Effector memory CD4-positive, alpha-beta T cell (primary cell): ENCODE results near the gene JMY.

Experiments
- DNase-seq, 3 donors: peaks; one replicate each; pipeline ENCODE4 v3.0.0-alpha.2; 2020
- H3K27ac ChIP-seq: 2 replicates; pipeline ENCODE4 v1.7.0; 2013; ENCODE audit warnings: mild to moderate bottlenecking, low read length, moderate library complexity; ENCODE audit not compliant: insufficient read depth, poor library complexity, severe bottlenecking
- H3K27me3 ChIP-seq: replicated peaks from 2 replicates; pipeline ENCODE4 v1.7.0; 2013; ENCODE audit warnings: mild to moderate bottlenecking, low read length; ENCODE audit not compliant: insufficient read depth, control insufficient read depth, poor library complexity, severe bottlenecking
- H3K36me3 ChIP-seq: 2 replicates; pipeline ENCODE4 v1.7.0; 2013; ENCODE audit warnings: mild to moderate bottlenecking, low read length, moderate library complexity; ENCODE audit not compliant: control insufficient read depth, insufficient read depth
- H3K4me1 ChIP-seq: 2 replicates; pipeline ENCODE4 v1.7.0; 2013; ENCODE audit warnings: low read length, mild to moderate bottlenecking; ENCODE audit not compliant: control insufficient read depth, insufficient read depth, poor library complexity, severe bottlenecking
- H3K4me3 ChIP-seq: 2 replicates; pipeline ENCODE4 v1.7.0; 2013; ENCODE audit warnings: low read length, low read depth, mild to moderate bottlenecking; ENCODE audit not compliant: insufficient read depth, poor library complexity, severe bottlenecking
- H3K9me3 ChIP-seq: 2 replicates; pipeline ENCODE4 v1.7.0; 2013; ENCODE audit warnings: mild to moderate bottlenecking, low read length, moderate library complexity; ENCODE audit not compliant: control insufficient read depth

The JMY gene

DNA sequence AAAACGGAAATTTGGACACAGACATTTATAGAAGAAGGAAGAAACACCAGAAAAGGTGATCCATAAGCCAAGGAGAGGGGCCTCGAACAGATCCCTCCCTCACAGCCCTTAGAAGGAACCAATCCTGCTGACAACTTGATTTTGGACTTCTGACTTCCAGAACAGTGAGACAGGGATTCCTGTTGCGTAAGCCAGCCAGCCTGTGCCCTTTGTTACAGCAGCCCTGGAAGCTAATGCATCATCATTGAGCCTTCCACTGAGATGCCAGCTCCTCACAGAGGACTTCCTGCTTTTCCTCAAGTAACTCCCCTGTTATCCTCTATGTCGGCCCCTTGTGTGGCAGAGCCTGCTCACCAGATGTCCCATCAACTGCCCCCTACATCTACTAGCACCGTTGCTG is 94.1 kb downstream of the JMY start:
- Histone ChIP-seq H3K9me3 (no peaks in the 10 kb centered on the region), H3K4me3 (no peak overlapping the region), H3K36me3 (no peaks in the 10 kb centered on the region), H3K4me1 (no peaks in the 10 kb centered on the region), H3K27me3 (no peaks in the 10 kb centered on the region), H3K27ac (no peak overlapping the region)
- DNase-seq = no peak

GRCh38 chr5:79333852-79334557 is 98.1 kb downstream of the JMY start:
- Histone ChIP-seq H3K27me3 (no peaks in the 10 kb centered on the region), H3K4me1 (no peaks in the 10 kb centered on the region), H3K4me3 (no peak overlapping the region), H3K9me3 (no peaks in the 10 kb centered on the region), H3K27ac (no peak overlapping the region), H3K36me3 (no peaks in the 10 kb centered on the region)
- no peak for DNase-seq

GRCh38 chr5:79346420-79346824 is 110.5 kb downstream of the JMY start:
- Histone ChIP-seq H3K9me3 (no peaks in the 10 kb centered on the region), H3K36me3 (no peaks in the 10 kb centered on the region), H3K4me3 (no peak overlapping the region), H3K27ac (no peak overlapping the region), H3K27me3 (no peaks in the 10 kb centered on the region), H3K4me1 (no peaks in the 10 kb centered on the region)
- no peak for DNase-seq

DNA sequence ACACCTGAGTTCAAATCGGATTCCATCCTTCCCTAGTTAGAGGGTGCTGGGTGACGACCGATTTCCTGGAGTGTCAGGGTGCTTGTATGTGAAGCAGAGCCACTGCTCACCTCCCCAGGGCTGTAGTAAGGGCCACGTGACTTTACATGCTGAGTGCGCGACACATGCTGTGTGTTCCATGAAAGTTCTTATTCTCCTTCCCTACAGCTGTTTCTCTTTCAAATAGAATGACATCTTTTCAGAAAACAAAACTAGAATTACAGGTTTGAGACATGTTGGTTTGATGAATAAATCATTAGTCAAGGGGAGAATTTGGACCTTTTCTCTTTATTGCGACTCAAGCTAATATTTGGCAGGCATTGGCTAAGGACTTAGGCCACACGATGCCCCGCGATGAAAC is 113.1 kb downstream of the JMY start:
- Histone ChIP-seq H3K4me1 (no peaks in the 10 kb centered on the region), H3K36me3 (no peaks in the 10 kb centered on the region), H3K4me3 (no peak overlapping the region), H3K9me3 (no peaks in the 10 kb centered on the region), H3K27me3 (no peaks in the 10 kb centered on the region), H3K27ac (no peak overlapping the region)
- no peak for DNase-seq

DNA sequence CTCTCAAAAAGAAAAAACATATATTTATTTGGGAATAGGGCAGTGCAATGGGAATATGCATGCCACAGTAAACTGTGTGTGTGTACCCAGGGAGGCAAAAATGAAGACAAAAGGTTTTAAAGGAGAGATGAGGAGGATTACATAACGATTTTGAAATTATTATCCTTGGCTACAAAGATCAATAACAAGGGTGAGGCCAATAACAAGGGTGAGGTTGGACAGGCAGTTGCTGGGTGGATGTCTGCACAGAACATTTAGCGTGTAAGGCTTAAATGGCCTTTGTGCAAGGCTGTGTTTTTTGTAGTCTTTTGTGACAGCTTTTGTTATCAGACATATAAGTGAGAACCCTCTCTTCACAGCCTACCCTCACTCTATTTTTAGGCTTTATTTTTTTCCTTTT is 114.0 kb downstream of the JMY start:
- DNase-seq = no peak
- no peaks in the 10 kb centered on the region for H3K36me3 ChIP-seq
- H3K27me3 ChIP-seq = no peaks in the 10 kb centered on the region
- H3K4me3 ChIP-seq = no peak overlapping the region
- no peaks in the 10 kb centered on the region for H3K4me1 ChIP-seq
- H3K27ac ChIP-seq = no peak overlapping the region
- no peaks in the 10 kb centered on the region for H3K9me3 ChIP-seq

DNA sequence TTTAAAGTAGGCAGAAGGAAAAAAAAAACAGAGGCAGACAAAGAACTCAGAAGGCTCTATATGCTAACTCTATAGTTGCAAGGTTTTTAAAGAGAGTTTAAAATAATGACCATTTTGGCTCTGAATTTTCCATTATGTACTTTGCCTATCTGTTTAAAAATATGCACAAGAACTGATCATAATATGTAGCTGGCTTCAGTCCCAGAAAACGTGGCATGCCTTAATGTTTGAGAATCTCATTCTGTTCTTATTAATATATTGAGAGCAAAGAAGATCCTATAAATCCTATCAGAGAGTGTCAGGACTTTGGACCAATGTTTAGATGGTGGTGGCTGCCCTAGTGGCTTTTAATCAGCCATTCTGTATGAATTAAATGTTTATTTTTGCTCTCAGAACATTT is 121.5 kb downstream of the JMY start:
- no peak for DNase-seq
- no peaks in the 10 kb centered on the region for H3K27me3 ChIP-seq
- no peaks in the 10 kb centered on the region for H3K4me1 ChIP-seq

More for the DNA sequence above, 121.5 kb downstream of the JMY start:
- no peaks in the 10 kb centered on the region for H3K9me3 ChIP-seq
- H3K4me3 ChIP-seq = no peak overlapping the region
- H3K27ac ChIP-seq = no peak overlapping the region
- no peaks in the 10 kb centered on the region for H3K36me3 ChIP-seq
